K562 (cell line): ENCODE results near the gene RTF2. TPM values are rescaled to one million over a fixed set of nuclear protein-coding genes. Genes with fewer than 3 reads are reported as not detected.
A peak's percentile ranks its signal among the peaks of the same experiment; 100 is the strongest.

Source experiments
- ARID1B ChIP-seq: fragments of 450-650 bp; IDR thresholded peaks from 2 replicates; pipeline ENCODE4 v1.6.1; 2016; ENCODE audit warnings: antibody characterized with exemption, mild to moderate bottlenecking, inconsistent platforms
- BACH1 ChIP-seq: fragments of 200-800 bp; sonication (Bioruptor generic); IDR thresholded peaks from 2 replicates; pipeline ENCODE4 v1.6.1; 2016; ENCODE audit warnings: missing genetic modification characterization, missing compliant biosample characterization
- CHD4 ChIP-seq: fragments of 200-600 bp; sonication (generic); IDR thresholded peaks from 3 replicates; pipeline ENCODE4 v1.6.1; 2012; ENCODE audit warnings: low read depth, mild to moderate bottlenecking, mixed read lengths, low read length, inconsistent platforms; ENCODE audit not compliant: insufficient read depth, insufficient replicate concordance, poor library complexity, severe bottlenecking
- HMGXB4 ChIP-seq: sonication (generic); formaldehyde crosslinking; IDR thresholded peaks from 2 replicates; pipeline ENCODE4 v1.8.1; 2023; ENCODE audit warnings: mild to moderate bottlenecking, missing genetic modification reagents
- KDM5B ChIP-seq: fragments of 200-600 bp; sonication (generic); IDR thresholded peaks from 2 replicates; pipeline ENCODE4 v1.6.1; 2012; ENCODE audit warnings: low read depth, mild to moderate bottlenecking, moderate library complexity, low read length, control low read depth, inconsistent platforms; ENCODE audit not compliant: insufficient replicate concordance
- MAFF ChIP-seq: IDR thresholded peaks from 2 replicates; pipeline ENCODE4 v1.6.1; 2012; ENCODE audit warnings: low read length, improper control_type of control experiment
- MAX ChIP-seq: sonication (generic); formaldehyde crosslinking; IDR thresholded peaks from 2 replicates; pipeline ENCODE4 v1.9.0; 2022; ENCODE audit warnings: mild to moderate bottlenecking, missing genetic modification reagents
- MBD2 ChIP-seq: sonication (generic); IDR thresholded peaks from 2 replicates; pipeline ENCODE4 v1.6.1; 2016; ENCODE audit warnings: low read depth, borderline replicate concordance
- MYNN ChIP-seq, 2 experiments: sonication (generic); formaldehyde crosslinking in 1 of 2; IDR thresholded peaks; 2 replicates each; pipeline versions ENCODE4 v1.5.0 to v1.6.1; 2016 to 2020; ENCODE audit warnings: antibody characterized with exemption in 1 of 2, missing genetic modification reagents in 1 of 2
- PHF8 ChIP-seq: fragments of 200-600 bp; sonication (generic); IDR thresholded peaks from 2 replicates; pipeline ENCODE4 v1.6.1; 2012; ENCODE audit warnings: mixed run types, mild to moderate bottlenecking, inconsistent platforms, low read length, moderate library complexity, borderline replicate concordance
- PML ChIP-seq: IDR thresholded peaks from 2 replicates; pipeline ENCODE4 v1.6.1; 2012; ENCODE audit warnings: low read length, inconsistent platforms
- POLR2B ChIP-seq: fragments of 450-650 bp; IDR thresholded peaks from 2 replicates; pipeline ENCODE4 v1.6.1; 2018; ENCODE audit warnings: low read depth; ENCODE audit not compliant: partially characterized antibody
- RBFOX2 ChIP-seq: fragments of 200-400 bp; formaldehyde crosslinking; IDR thresholded peaks from 2 replicates; pipeline ENCODE4 v1.6.1; 2017; ENCODE audit warnings: low read depth, mild to moderate bottlenecking, low read length, moderate library complexity
- SAFB ChIP-seq: fragments of 200-400 bp; formaldehyde crosslinking; IDR thresholded peaks from 2 replicates; pipeline ENCODE4 v1.6.1; 2017; ENCODE audit warnings: low read depth, low read length, borderline replicate concordance
- SAP30 ChIP-seq: fragments of 200-600 bp; sonication (generic); IDR thresholded peaks from 2 replicates; pipeline ENCODE4 v1.6.1; 2012; ENCODE audit warnings: borderline replicate concordance, low read depth, mild to moderate bottlenecking, moderate library complexity, low read length, control low read depth, inconsistent platforms; ENCODE audit not compliant: insufficient read depth, poor library complexity, severe bottlenecking
- SIN3B ChIP-seq: fragments of 450-650 bp; IDR thresholded peaks from 2 replicates; pipeline ENCODE4 v1.6.1; 2017; ENCODE audit warnings: low read depth, mild to moderate bottlenecking, moderate library complexity
- SPI1 ChIP-seq: IDR thresholded peaks from 2 replicates; pipeline ENCODE4 v1.6.1; 2011; ENCODE audit warnings: low read depth, low read length, control low read depth, borderline replicate concordance
- TAF7 ChIP-seq: fragments of 450-650 bp; IDR thresholded peaks from 2 replicates; pipeline ENCODE4 v1.6.1; 2016; ENCODE audit warnings: missing genetic modification characterization, missing compliant biosample characterization
- TCF7 ChIP-seq: sonication (generic); IDR thresholded peaks from 2 replicates; pipeline ENCODE4 v1.6.1; 2016; ENCODE audit warnings: antibody characterized with exemption, borderline replicate concordance
- ZBTB2 ChIP-seq: fragments of 450-650 bp; IDR thresholded peaks from 2 replicates; pipeline ENCODE4 v1.6.1; 2016; ENCODE audit warnings: antibody characterized with exemption
- ZNF224 ChIP-seq: sonication (generic); formaldehyde crosslinking; IDR thresholded peaks from 2 replicates; pipeline ENCODE4 v1.8.0; 2022; ENCODE audit warnings: mild to moderate bottlenecking, missing genetic modification reagents
- ZNF395 ChIP-seq: fragments of 200-800 bp; sonication (Bioruptor generic); IDR thresholded peaks from 2 replicates; pipeline ENCODE4 v1.6.1; 2017; ENCODE audit warnings: missing genetic modification characterization, missing compliant biosample characterization
- polyA plus RNA-seq, 8 experiments: library from polyadenylated mRNA; depleted of rRNA in 4 of 8; stranded (reverse) in 5 of 8; unstranded in 3 of 8; fragments of >200 nt; fragmentation: Nextera tagmentation in 2 of 8; fragmentation: Illumina TruSeq in 1 of 8; extraction: Ambion mirVana in 2 of 8; extraction: Trizol in 1 of 8; gene quantifications; 2 replicates each; pipeline versions ENCODE4 v1.2.1 to v1.2.3, GENCODE V29; 2011 to 2014; ENCODE audit warnings: inconsistent platforms in 1 of 8, missing spikeins in 1 of 8
- total RNA-seq, 7 experiments: library from RNA; depleted of rRNA in 6 of 7; stranded (reverse); fragments of >200 nt in 6 of 7; fragmentation: Illumina TruSeq in 2 of 7; extraction: Trizol in 2 of 7; gene quantifications; 2 replicates each; pipeline versions ENCODE4 v1.2.1 to v1.2.3, GENCODE V29; 2011 to 2021; ENCODE audit warnings: low replicate concordance in 1 of 7

The RTF2 gene
- total and polyA plus RNA-seq, 9 of the 15 experiments (the other 6 are each of a cell fraction or from before 2014, with no cell fraction given), result 67.0 to 177 (median 84.9) TPM

- TF ChIP-seq RBFOX2 (peak; percentile 85), MYNN (IDR thresholded peaks at IDR 0.05) (peak; percentile 99), MYNN (CRISPR knock-in tag; IDR thresholded peaks at IDR 0.05) (peak; percentile 89), SAP30 (peak; percentile 80), SPI1 (0 out of 2 replicates have a peak, but pooled peaks have one; percentile 9), HMGXB4 (CRISPR knock-in tag) (0 out of 2 replicates have a peak, but pooled peaks have one; percentile 40), SIN3B (peak; percentile 97), ZNF395 (CRISPR knock-in tag) (0 out of 2 replicates have a peak, but pooled peaks have one; percentile 30), MAFF (no peak), POLR2B (peak; percentile 67), ARID1B (0 out of 2 replicates have a peak, but pooled peaks have one; percentile 33), ZBTB2 (peak; percentile 99), PML (peak; percentile 53), MBD2 (peak; percentile 71; the same call in 1 of the 2 replicates), ZNF224 (CRISPR knock-in tag) (no peak), TAF7 (tag) (peak; percentile 53; the same call in 1 of the 2 replicates), SAFB (peak; percentile 85; the same call in 1 of the 2 replicates), BACH1 (tag) (peak; percentile 42; the same call in 1 of the 2 replicates), PHF8 (peak; percentile 88), TCF7 (0 out of 2 replicates have a peak, but pooled peaks have one; percentile 29), CHD4 (no peak), KDM5B (peak; percentile 80), MAX (CRISPR knock-in tag) (peak; percentile 85)
Measured at GRCh38 chr20:56468316-56469076, at the start of gene RTF2 (continued).
